Measurements from ENCODE around the gene PLB1.

- no peak for TF ChIP-seq CTCF (IDR thresholded peaks at IDR 0.05)
- no peak for TF ChIP-seq POLR2A (IDR thresholded peaks at IDR 0.05)
Observed at GRCh38 chr2:28490558-28490957, 5.3 kb upstream of the PLB1 start.
